Breast epithelium (tissue), 4 donors: ENCODE data around the gene CCDC171. TPM values are rescaled to one million over a fixed set of nuclear protein-coding genes. Genes with fewer than 3 reads are reported as not detected.
"Not testable (repeated sequence)": the region's sequence is repeated elsewhere in the genome, so short reads cannot be mapped to it uniquely, and the experiment has no call there.

Experiments used
- DNase-seq, 2 donors: peaks; one replicate each; pipeline ENCODE4 v3.0.0-alpha.2; 2019; ENCODE audit warnings: low spot score in 2 of 2
- H3K27ac ChIP-seq, 2 donors: fragments of 200-600 bp; sonication (generic) in 1 of 2; one replicate each; pipeline ENCODE4 v1.5.1; 2016 to 2019; ENCODE audit warnings: mild to moderate bottlenecking in 1 of 2
- H3K27me3 ChIP-seq, 2 donors: fragments of 200-600 bp; sonication (generic) in 1 of 2; one replicate each; pipeline versions ENCODE4 v1.5.1 to v1.6.0; 2017 to 2019; ENCODE audit warnings: control low read depth in 1 of 2, mild to moderate bottlenecking in 1 of 2
- H3K36me3 ChIP-seq: fragments of 200-600 bp; one replicate; pipeline ENCODE4 v1.5.1; 2019
- H3K4me1 ChIP-seq, 2 donors: fragments of 200-600 bp; sonication (generic); one replicate each; pipeline ENCODE4 v1.5.1; 2016 to 2019; ENCODE audit warnings: control low read depth in 1 of 2
- H3K4me3 ChIP-seq, 3 donors: fragments of 200-600 bp; sonication (generic); 1 replicate in 2 of 3; 2 replicates in 1 of 3; pipeline ENCODE4 v1.5.1; 2016 to 2019; ENCODE audit warnings: mild to moderate bottlenecking in 3 of 3, moderate library complexity in 2 of 3
- H3K9me3 ChIP-seq, 2 donors: fragments of 200-600 bp; sonication (generic) in 1 of 2; one replicate each; pipeline ENCODE4 v1.5.1; 2016 to 2019; ENCODE audit warnings: control low read depth in 1 of 2
- POLR2A ChIP-seq: fragments of 450-650 bp; IDR thresholded peaks from one replicate; pipeline ENCODE4 v1.6.1; 2016; ENCODE audit warnings: antibody characterized with exemption, mild to moderate bottlenecking, moderate library complexity
- POLR2AphosphoS5 ChIP-seq, 3 donors: sonication (generic); formaldehyde crosslinking; IDR thresholded peaks; one replicate each; pipeline ENCODE4 v1.6.1; 2017; ENCODE audit warnings: antibody characterized with exemption in 3 of 3
- intact Hi-C: fragments of 100-400 bp; cut with DNase I; formaldehyde crosslinking; loops from one replicate; pipeline ENCODE4 v1.15.1; 2023; ENCODE audit warnings: low total_unique reads
- total RNA-seq, 3 donors: library from RNA; depleted of rRNA; stranded (reverse); fragments of >200 nt; gene quantifications; one replicate each; pipeline ENCODE4 v1.1.0, GENCODE V29; 2016
- TF ChIP-seq, protein P1 (sequence below), 3 donors: fragments of 450-650 bp; IDR thresholded peaks; one replicate each; pipeline ENCODE4 v1.5.1; 2016 to 2017; ENCODE audit warnings: antibody characterized with exemption in 3 of 3, mild to moderate bottlenecking in 3 of 3, moderate library complexity in 3 of 3

Gene CCDC171
- total RNA-seq, 3 donors from 2014 or later: 4.8 to 8.8 (median 5.6) TPM

DNA sequence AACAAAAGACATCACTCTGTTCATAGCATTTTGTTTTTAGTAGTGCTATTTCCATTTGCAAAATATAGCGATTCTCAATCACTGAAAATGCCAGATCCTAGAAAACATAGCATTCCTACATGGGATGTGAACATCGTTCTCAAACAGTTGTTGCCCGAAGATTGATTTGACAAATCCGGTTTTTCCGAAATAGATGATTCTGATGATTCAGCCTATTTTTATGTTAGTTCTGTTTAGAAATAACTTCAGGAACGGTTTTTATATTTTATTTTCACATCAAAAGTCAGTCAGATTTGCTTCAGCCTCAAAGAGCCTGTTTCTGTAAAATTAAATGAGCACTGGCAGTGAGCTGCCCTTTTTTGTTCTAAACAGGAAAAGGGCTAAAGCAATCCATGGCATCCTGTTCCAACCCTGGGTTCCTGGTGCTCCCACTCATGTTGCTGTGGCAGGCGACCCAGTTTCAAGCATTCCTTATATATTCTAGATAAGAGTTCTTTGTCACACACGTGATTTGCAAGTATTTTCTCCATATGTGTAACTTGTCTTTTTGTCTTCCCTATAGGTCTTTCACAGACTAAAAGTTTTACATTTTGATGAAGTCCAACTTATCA lies 27.9 kb upstream of the CCDC171 start:
- Histone ChIP-seq H3K9me3 (no peaks in the 10 kb centered on the region), H3K4me3 (no peak overlapping the region), H3K4me1 (no peaks in the 10 kb centered on the region), H3K27ac (no peak overlapping the region), H3K27me3 (no peaks in the 10 kb centered on the region), H3K36me3 (no peaks in the 10 kb centered on the region)
- DNase-seq: no peak
- intact Hi-C loops: no loop called here
- TF ChIP-seq, protein P1, sequence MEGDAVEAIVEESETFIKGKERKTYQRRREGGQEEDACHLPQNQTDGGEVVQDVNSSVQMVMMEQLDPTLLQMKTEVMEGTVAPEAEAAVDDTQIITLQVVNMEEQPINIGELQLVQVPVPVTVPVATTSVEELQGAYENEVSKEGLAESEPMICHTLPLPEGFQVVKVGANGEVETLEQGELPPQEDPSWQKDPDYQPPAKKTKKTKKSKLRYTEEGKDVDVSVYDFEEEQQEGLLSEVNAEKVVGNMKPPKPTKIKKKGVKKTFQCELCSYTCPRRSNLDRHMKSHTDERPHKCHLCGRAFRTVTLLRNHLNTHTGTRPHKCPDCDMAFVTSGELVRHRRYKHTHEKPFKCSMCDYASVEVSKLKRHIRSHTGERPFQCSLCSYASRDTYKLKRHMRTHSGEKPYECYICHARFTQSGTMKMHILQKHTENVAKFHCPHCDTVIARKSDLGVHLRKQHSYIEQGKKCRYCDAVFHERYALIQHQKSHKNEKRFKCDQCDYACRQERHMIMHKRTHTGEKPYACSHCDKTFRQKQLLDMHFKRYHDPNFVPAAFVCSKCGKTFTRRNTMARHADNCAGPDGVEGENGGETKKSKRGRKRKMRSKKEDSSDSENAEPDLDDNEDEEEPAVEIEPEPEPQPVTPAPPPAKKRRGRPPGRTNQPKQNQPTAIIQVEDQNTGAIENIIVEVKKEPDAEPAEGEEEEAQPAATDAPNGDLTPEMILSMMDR (IDR thresholded peaks at IDR 0.05): no peak
- no peak for TF ChIP-seq POLR2AphosphoS5 (IDR thresholded peaks at IDR 0.05)

DNA sequence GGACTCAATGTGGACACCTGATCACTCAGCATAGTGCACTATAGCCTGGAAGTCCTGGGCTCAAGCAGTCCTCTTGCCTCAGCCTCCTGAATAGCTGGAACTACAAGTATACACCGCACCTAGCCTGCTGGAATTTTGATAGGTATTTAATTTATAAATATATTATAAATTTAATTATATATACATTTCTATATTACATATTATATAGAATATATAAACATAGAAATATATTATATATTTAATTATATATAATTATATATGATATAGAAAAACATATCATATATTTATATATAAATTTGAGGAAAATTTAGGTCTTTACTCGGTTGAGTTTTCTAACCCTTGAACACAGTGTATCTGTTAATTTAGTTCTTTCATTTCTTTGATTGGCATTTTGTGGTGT lies 26.9 kb upstream of the CCDC171 start:
- no peak overlapping the region for H3K4me3 ChIP-seq
- no peaks in the 10 kb centered on the region for H3K36me3 ChIP-seq
- TF ChIP-seq, protein P1 (IDR thresholded peaks at IDR 0.05): no peak
- no peak for TF ChIP-seq POLR2AphosphoS5 (IDR thresholded peaks at IDR 0.05)
- no peak for TF ChIP-seq POLR2A
- no peaks in the 10 kb centered on the region for H3K27me3 ChIP-seq
- DNase-seq: no peak
- intact Hi-C loops: no loop called here
- H3K4me1 ChIP-seq: no peaks in the 10 kb centered on the region
- no peak overlapping the region for H3K27ac ChIP-seq
- no peaks in the 10 kb centered on the region for H3K9me3 ChIP-seq

DNA sequence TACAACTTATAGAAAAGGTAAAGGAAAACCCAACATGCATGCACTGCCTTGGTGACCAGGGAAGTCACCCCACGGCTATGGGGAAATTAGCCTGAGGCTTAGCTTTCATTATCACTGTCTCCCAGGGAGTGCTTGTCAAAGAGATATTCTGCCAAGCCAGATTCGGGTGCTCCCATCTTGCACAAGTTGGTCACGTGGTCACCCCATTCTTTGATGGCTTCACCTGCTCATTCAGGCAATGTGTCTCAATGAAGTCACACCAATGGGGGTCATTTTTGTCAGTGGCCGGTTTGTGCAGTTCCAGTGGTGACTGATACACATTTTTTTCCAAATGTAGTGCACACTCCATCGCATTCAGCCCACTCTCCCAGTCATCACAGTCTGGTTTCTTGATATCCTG lies 25.8 kb upstream of the CCDC171 start:
- H3K36me3 ChIP-seq, H3K4me3 ChIP-seq, DNase-seq, H3K27ac ChIP-seq, H3K27me3 ChIP-seq, H3K4me1 ChIP-seq, intact Hi-C loops, H3K9me3 ChIP-seq: not testable (repeated sequence)

DNA sequence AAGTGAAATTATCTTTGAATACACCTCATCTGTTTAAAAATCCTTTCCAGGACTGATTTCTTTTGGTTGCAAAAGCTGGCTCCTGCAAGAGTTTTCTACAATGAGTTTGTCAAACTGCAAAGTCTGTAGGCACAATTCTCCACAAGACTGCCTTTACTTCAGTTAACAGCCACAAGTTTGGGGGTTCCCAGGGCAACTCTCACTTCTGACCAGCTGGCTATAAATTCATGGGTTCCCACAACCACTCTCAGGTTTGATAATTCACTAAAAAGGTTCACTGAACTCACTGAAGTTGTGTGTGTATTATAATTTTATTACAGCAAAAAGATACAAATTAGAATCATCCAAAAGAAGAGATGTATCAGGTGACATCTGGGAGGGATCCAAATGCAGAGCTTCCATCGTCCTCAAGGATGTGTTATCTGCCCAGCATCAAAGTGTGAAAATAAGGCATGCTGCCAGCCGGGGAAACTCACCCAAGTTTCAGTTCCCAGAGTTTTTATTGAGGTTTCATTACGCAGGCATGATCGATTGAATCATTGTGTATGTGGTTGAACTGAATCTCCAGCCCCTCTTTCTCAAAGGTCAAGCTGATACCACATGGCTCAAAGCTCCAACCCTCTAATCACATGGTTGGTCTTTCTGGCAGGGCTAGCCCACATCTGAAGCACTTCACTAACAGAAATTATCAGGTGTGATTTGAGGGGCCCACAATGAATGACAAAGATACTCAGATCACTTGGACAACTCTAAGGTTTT lies 23.1 kb upstream of the CCDC171 start:
- no peak for DNase-seq
- no peaks in the 10 kb centered on the region for H3K36me3 ChIP-seq
- TF ChIP-seq, protein P1 (IDR thresholded peaks at IDR 0.05): no peak
- TF ChIP-seq POLR2AphosphoS5 (IDR thresholded peaks at IDR 0.05): no peak
- TF ChIP-seq POLR2A: no peak
- no peaks in the 10 kb centered on the region for H3K4me1 ChIP-seq
- no peak overlapping the region for H3K27ac ChIP-seq
- H3K4me3 ChIP-seq: no peak overlapping the region
- no peaks in the 10 kb centered on the region for H3K9me3 ChIP-seq
- H3K27me3 ChIP-seq: no peaks in the 10 kb centered on the region
- intact Hi-C loops: no loop called here

DNA sequence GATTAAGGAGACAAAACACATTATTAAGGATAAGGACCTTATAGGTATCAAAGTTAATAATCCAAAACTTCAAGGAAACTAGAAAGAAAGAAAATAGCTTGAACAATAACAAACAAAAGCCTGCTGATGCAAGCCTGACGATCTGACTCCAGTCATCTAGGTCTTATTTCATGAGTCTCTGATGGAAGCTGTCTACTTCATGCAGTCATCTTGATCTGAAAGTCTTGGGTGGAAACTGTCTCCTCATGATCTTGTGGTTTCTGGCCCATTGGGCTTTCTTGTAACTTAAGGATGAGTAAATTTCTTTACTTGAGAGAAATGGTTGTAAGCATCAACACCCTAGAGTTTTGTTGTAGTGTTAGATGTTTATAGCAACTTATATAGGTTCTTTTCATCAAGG lies 21.5 kb upstream of the CCDC171 start:
- Histone ChIP-seq H3K4me3 (no peak overlapping the region), H3K27me3 (no peaks in the 10 kb centered on the region), H3K27ac (no peak overlapping the region), H3K4me1 (no peaks in the 10 kb centered on the region), H3K9me3 (no peaks in the 10 kb centered on the region), H3K36me3 (no peaks in the 10 kb centered on the region)
- intact Hi-C loops: no loop called here
- TF ChIP-seq POLR2A: no peak
- no peak for DNase-seq

DNA sequence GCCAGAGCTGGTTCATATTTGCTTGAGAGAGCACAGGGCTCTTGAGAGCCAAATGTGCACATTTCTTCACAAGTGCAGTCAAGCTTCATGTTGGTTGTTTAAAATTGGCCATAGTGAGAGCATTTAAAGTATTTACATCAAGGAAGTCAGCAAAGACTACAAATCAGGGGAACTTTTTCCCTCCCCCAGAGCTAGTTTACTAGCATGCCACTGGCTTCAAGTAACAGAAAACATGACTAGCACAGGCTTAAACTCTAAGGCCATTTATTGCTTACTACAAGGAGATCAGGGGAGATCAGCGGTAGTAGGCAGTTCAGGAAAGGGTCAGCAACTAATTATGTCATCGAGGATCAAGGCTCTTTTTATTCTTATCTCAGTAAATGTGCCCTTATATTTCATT lies 11.0 kb upstream of the CCDC171 start:
- intact Hi-C loops: no loop called here
- H3K27me3 ChIP-seq: no peaks in the 10 kb centered on the region
- H3K4me1 ChIP-seq: no peaks in the 10 kb centered on the region
- H3K9me3 ChIP-seq: no peaks in the 10 kb centered on the region
- no peaks in the 10 kb centered on the region for H3K36me3 ChIP-seq
- no peak overlapping the region for H3K27ac ChIP-seq
- no peak for TF ChIP-seq POLR2AphosphoS5 (IDR thresholded peaks at IDR 0.05)
- no peak for TF ChIP-seq POLR2A
- TF ChIP-seq, protein P1 (IDR thresholded peaks at IDR 0.05): no peak
- no peak overlapping the region for H3K4me3 ChIP-seq
- DNase-seq: no peak
